ENCODE data around the gene ROGDI. TPM values are rescaled to one million over a fixed set of nuclear protein-coding genes. Genes with fewer than 3 reads are reported as not detected.

ROGDI gene
- total and polyA plus RNA-seq, 9 of the 15 experiments (the other 6 are each of a cell fraction or from before 2014, with no cell fraction given), result 0.97 to 37.3 (median 16.5) TPM

- peak overlapping the region in 1 of 2 experiments; percentile 10; a peak in 1 of 4 replicates for H3K9ac ChIP-seq (ENCODE audit: insufficient read depth in 1 of 2, low read depth in 2 of 2, low read length in 2 of 2)
- no peak overlapping the region for H3K27ac ChIP-seq (ENCODE audit: extremely low read depth, low read depth, low read length)
- H3K4me2 ChIP-seq (ENCODE audit: insufficient read depth, low read length), result no peak overlapping the region
- BruUV-seq (replicated peaks), result no TSS peak
- TF ChIP-seq BHLHE40 (IDR thresholded peaks at IDR 0.05; ENCODE audit: low read length), result 0 out of 2 replicates have a peak, but pooled peaks have one; percentile 14
- TF ChIP-seq MYNN (IDR thresholded peaks at IDR 0.05), result no peak
- no peak for TF ChIP-seq MYNN (CRISPR knock-in tag; IDR thresholded peaks at IDR 0.05)
- TF ChIP-seq POLR2G (IDR thresholded peaks at IDR 0.05; ENCODE audit: low read depth, low read length), result peak; percentile 63
- H3K79me2 ChIP-seq (ENCODE audit: control insufficient read depth, insufficient read depth, low read length), result no peaks in the 10 kb centered on the region
- ChIA-PET CTCF (ENCODE audit: low intra/inter-chr PET ratio) (no interaction called here), POLR2A (interaction anchor here (1.1 kb wide), 1 partner anchor 11 kb away, joined by 5 read pairs; no protein-coding TSS in a partner anchor)
- H3K27me3 ChIP-seq (ENCODE audit: control insufficient read depth in 2 of 2, insufficient read depth in 2 of 2, low read length in 2 of 2), result no peaks in the 10 kb centered on the region
- 60% methylated on average over 10 of the region's 10 CpGs for WGBS (ENCODE audit: insufficient coverage, low coverage, missing lambda C conversion rate)
- no peaks in the 10 kb centered on the region for H4K20me1 ChIP-seq (replicated peaks; ENCODE audit: control insufficient read depth, insufficient read depth, low read length)
- FAIRE-seq, result no peak
- no peak for ATAC-seq
- H2AFZ ChIP-seq (ENCODE audit: low read depth, low read length), result no peak overlapping the region
- no peak for DNase-seq (ENCODE audit: extremely low read depth in 1 of 4, low spot score in 3 of 4)
- H3K9me3 ChIP-seq (replicated peaks; ENCODE audit: control insufficient read depth, insufficient read depth, low read depth, low read length), result peaks cover 2% of the 10 kb centered on the region; the same call in 1 of the 2 replicates
- H3K4me1 ChIP-seq (replicated peaks in 1 of 2; ENCODE audit: control insufficient read depth in 2 of 2, insufficient read depth in 2 of 2, low read length in 2 of 2), result peaks cover 0 to 21% of the 10 kb centered on the region in 2 experiments; a peak in 2 of 5 replicates
- peaks cover 40% of the 10 kb centered on the region for H3K36me3 ChIP-seq (ENCODE audit: control insufficient read depth, insufficient read depth, low read length)
- H3K4me3 ChIP-seq, result no peak overlapping the region
- intact Hi-C loops (cut with micrococcal nuclease), result no loop called here
- in situ Hi-C loops (cut with MboI), result no loop called here
- H3K9me1 ChIP-seq (ENCODE audit: control insufficient read depth, insufficient read depth, low read length), result no peaks in the 10 kb centered on the region
Observed at GRCh38 chr16:4749700-4750257, 52.7 kb downstream of the ROGDI start.

- WGBS (ENCODE audit: insufficient coverage, low coverage, missing lambda C conversion rate), result 76% methylated on average over 4 of the region's 16 CpGs
- intact Hi-C loops (cut with micrococcal nuclease), result no loop called here
- Histone ChIP-seq H3K79me2 (ENCODE audit: control insufficient read depth, insufficient read depth, low read length) (no peaks in the 10 kb centered on the region), H4K20me1 (replicated peaks; ENCODE audit: control insufficient read depth, insufficient read depth, low read length) (no peaks in the 10 kb centered on the region), H3K9ac (ENCODE audit: insufficient read depth in 1 of 2, low read depth in 2 of 2, low read length in 2 of 2) (no peak overlapping the region; a peak in 1 of 4 replicates), H3K4me2 (ENCODE audit: insufficient read depth, low read length) (no peak overlapping the region), H2AFZ (ENCODE audit: low read depth, low read length) (no peak overlapping the region), H3K9me3 (replicated peaks; ENCODE audit: control insufficient read depth, insufficient read depth, low read depth, low read length) (no peaks in the 10 kb centered on the region), H3K4me1 (replicated peaks in 1 of 2; ENCODE audit: control insufficient read depth in 2 of 2, insufficient read depth in 2 of 2, low read length in 2 of 2) (peaks cover 0 to 24% of the 10 kb centered on the region in 2 experiments; a peak in 2 of 5 replicates), H3K27me3 (ENCODE audit: control insufficient read depth in 2 of 2, insufficient read depth in 2 of 2, low read length in 2 of 2) (no peaks in the 10 kb centered on the region), H3K27ac (ENCODE audit: extremely low read depth, low read depth, low read length) (no peak overlapping the region), H3K4me3 (no peak overlapping the region), H3K36me3 (ENCODE audit: control insufficient read depth, insufficient read depth, low read length) (peaks cover 34% of the 10 kb centered on the region; the same call in 2 of the 3 replicates), H3K9me1 (ENCODE audit: control insufficient read depth, insufficient read depth, low read length) (no peaks in the 10 kb centered on the region)
- DNase-seq (ENCODE audit: extremely low read depth in 1 of 4, low spot score in 3 of 4) (no peak), ATAC-seq (no peak), FAIRE-seq (no peak)
- BruUV-seq (replicated peaks), result no TSS peak
- POLR2A ChIA-PET, result interaction anchor here (1.1 kb wide), 1 partner anchor 12 kb away, joined by 5 read pairs; no protein-coding TSS in a partner anchor
- in situ Hi-C loops (cut with MboI), result no loop called here
- peak; percentile 59 for TF ChIP-seq POLR2G (IDR thresholded peaks at IDR 0.05; ENCODE audit: low read depth, low read length)
- TF ChIP-seq E2F6 (IDR thresholded peaks at IDR 0.05; ENCODE audit: borderline replicate concordance in 1 of 2, extremely low read depth in 1 of 2, insufficient read depth in 1 of 2, insufficient read length in 1 of 2, low read depth in 1 of 2, low read length in 1 of 2, poor library complexity in 1 of 2, severe bottlenecking in 1 of 2), result no peak
- TF ChIP-seq ZBTB7A (IDR thresholded peaks at IDR 0.05; ENCODE audit: borderline replicate concordance, control insufficient read depth, low read depth, low read length), result 0 out of 2 replicates have a peak, but pooled peaks have one; percentile 28
- CTCF ChIA-PET (ENCODE audit: low intra/inter-chr PET ratio), result no interaction called here
Observed at GRCh38 chr16:4748682-4749411, 53.6 kb downstream of the ROGDI start.

All from K562 (cell line).